PC-3 (cell line): ENCODE measurements around the gene NOXRED1. TPM values are rescaled to one million over a fixed set of nuclear protein-coding genes. Genes with fewer than 3 reads are reported as not detected.

ENCODE experiments used
- ATAC-seq: fragments of 200-7000 bp; cut with Tn5 transposase; 2 replicates; pipeline ENCODE4 v1.9.1; 2020; ENCODE audit warnings: mild to moderate bottlenecking, moderate library complexity
- BruUV-seq: library from RNA; stranded (reverse); fragments of 400-500 nt; replicated peaks from 2 replicates; lab custom pipeline; 2021; lab: Mats Ljungman, UMichigan
- CTCF ChIA-PET: fragments of 300-600 bp; sonication (Branson Sonifier 250); formaldehyde crosslinking; loops from one replicate; lab custom pipeline; 2022; ENCODE audit warnings: antibody characterized with exemption; lab: Charles Lee
- POLR2A ChIA-PET: fragments of 300-600 bp; sonication (Branson Sonifier 250); formaldehyde crosslinking; loops from one replicate; lab custom pipeline; 2022; ENCODE audit warnings: antibody characterized with exemption; ENCODE audit not compliant: unreplicated experiment; lab: Charles Lee
- DNase-seq: peaks from one replicate; pipeline ENCODE4 v3.0.0-alpha.2; 2015
- H2AFZ ChIP-seq: fragments of 300-600 bp; sonication (generic); 2 replicates; pipeline ENCODE4 v1.6.0; 2016; ENCODE audit warnings: antibody characterized with exemption, low read length
- H3F3A ChIP-seq: fragments of 300-600 bp; sonication (generic); one replicate; pipeline ENCODE4 v1.6.0; 2017; ENCODE audit warnings: antibody characterized with exemption, low read length, control low read depth, mild to moderate bottlenecking; ENCODE audit not compliant: unreplicated experiment
- H3K27ac ChIP-seq: fragments of 300-600 bp; sonication (generic); 2 replicates; pipeline ENCODE4 v1.5.1; 2016; ENCODE audit warnings: mild to moderate bottlenecking, low read length
- H3K27me3 ChIP-seq: fragments of 300-600 bp; sonication (generic); 2 replicates; pipeline ENCODE4 v1.6.1; 2016; ENCODE audit warnings: low read length, mixed read lengths
- H3K36me3 ChIP-seq: fragments of 300-600 bp; sonication (generic); 2 replicates; pipeline ENCODE4 v1.6.1; 2016; ENCODE audit warnings: low read depth, mixed run types, low read length, mixed read lengths
- H3K4me1 ChIP-seq: fragments of 300-600 bp; sonication (generic); 2 replicates; pipeline ENCODE4 v1.5.1; 2016; ENCODE audit warnings: low read length; ENCODE audit not compliant: insufficient read depth
- H3K4me2 ChIP-seq: fragments of 300-600 bp; sonication (generic); 2 replicates; pipeline ENCODE4 v1.6.0; 2016; ENCODE audit warnings: low read length
- H3K4me3 ChIP-seq: fragments of 300-600 bp; sonication (generic); 2 replicates; pipeline ENCODE4 v1.5.1; 2016; ENCODE audit warnings: mild to moderate bottlenecking, low read length, mixed read lengths
- H3K79me2 ChIP-seq: fragments of 300-600 bp; sonication (generic); 2 replicates; pipeline ENCODE4 v1.6.1; 2017; ENCODE audit warnings: low read length, mixed read lengths
- H3K9ac ChIP-seq: fragments of 300-600 bp; sonication (generic); 2 replicates; pipeline ENCODE4 v1.6.0; 2016; ENCODE audit warnings: mild to moderate bottlenecking, low read length
- H3K9me2 ChIP-seq: fragments of 300-600 bp; sonication (generic); replicated peaks from 2 replicates; pipeline ENCODE4 v1.6.1; 2016; ENCODE audit warnings: mixed run types, low read length, mixed read lengths
- H3K9me3 ChIP-seq: fragments of 300-600 bp; sonication (generic); 2 replicates; pipeline ENCODE4 v1.6.1; 2016; ENCODE audit warnings: low read length, mixed read lengths
- H4K20me1 ChIP-seq: fragments of 300-600 bp; sonication (generic); 2 replicates; pipeline ENCODE4 v1.6.1; 2016; ENCODE audit warnings: low read length, mixed read lengths
- EZH2 ChIP-seq: fragments of 300-600 bp; sonication (generic); IDR thresholded peaks from one replicate; pipeline ENCODE4 v1.6.1; 2017; ENCODE audit warnings: antibody characterized with exemption, mild to moderate bottlenecking, low read length; ENCODE audit not compliant: unreplicated experiment
- EZH2phosphoT487 ChIP-seq: fragments of 300-600 bp; sonication (generic); IDR thresholded peaks from 2 replicates; pipeline ENCODE4 v1.6.1; 2018; ENCODE audit warnings: mild to moderate bottlenecking, antibody characterized with exemption, low read length, borderline replicate concordance
- intact Hi-C: fragments of 100-400 bp; cut with micrococcal nuclease; formaldehyde crosslinking; loops from 2 replicates; pipeline ENCODE4 v1.9.0; 2023
- total RNA-seq: library from RNA; depleted of rRNA; stranded (reverse); fragments of >200 nt; gene quantifications from 2 replicates; pipeline ENCODE4 v1.2.3, GENCODE V29; 2014
- TF ChIP-seq, protein P1 (sequence below): fragments of 300-600 bp; sonication (generic); conservative IDR thresholded peaks from 2 replicates; pipeline ENCODE4 v1.5.1; 2017; ENCODE audit warnings: antibody characterized with exemption, low read depth, mild to moderate bottlenecking, low read length

Gene NOXRED1
- total RNA-seq, 1 experiment from 2014 or later = 0.33 TPM

DNA sequence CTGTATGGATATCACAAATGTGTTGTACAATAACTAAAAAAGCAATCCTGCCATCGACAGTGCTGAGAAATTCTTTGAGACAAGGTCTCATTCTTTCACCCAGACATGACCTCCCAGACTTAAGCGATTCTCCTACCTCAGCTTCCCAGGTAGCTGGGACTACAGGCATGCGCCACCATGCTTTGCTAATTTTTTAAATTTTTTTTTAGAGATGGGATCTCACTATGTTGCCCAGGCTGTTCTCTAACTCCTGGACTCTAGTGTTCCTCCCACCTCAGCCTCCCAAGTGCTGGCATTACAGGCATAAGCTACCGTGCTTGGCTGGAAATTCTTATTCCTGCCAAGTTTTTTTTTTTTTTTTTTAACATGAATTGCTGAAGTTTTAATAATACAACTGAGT, 16.5 kb upstream of the NOXRED1 start:
- Histone ChIP-seq H4K20me1 (no peaks in the 10 kb centered on the region), H3K79me2 (no peaks in the 10 kb centered on the region), H3K9ac (no peak overlapping the region), H3F3A (no peaks in the 10 kb centered on the region), H2AFZ (no peak overlapping the region), H3K9me2 (no peaks in the 10 kb centered on the region), H3K27ac (no peak overlapping the region), H3K4me1 (no peaks in the 10 kb centered on the region), H3K27me3 (no peaks in the 10 kb centered on the region), H3K9me3 (no peaks in the 10 kb centered on the region), H3K4me3 (no peak overlapping the region), H3K36me3 (peaks cover 30% of the 10 kb centered on the region), H3K4me2 (no peak overlapping the region)
- no peak for TF ChIP-seq EZH2phosphoT487
- no peak for TF ChIP-seq EZH2
- TF ChIP-seq, protein P1, sequence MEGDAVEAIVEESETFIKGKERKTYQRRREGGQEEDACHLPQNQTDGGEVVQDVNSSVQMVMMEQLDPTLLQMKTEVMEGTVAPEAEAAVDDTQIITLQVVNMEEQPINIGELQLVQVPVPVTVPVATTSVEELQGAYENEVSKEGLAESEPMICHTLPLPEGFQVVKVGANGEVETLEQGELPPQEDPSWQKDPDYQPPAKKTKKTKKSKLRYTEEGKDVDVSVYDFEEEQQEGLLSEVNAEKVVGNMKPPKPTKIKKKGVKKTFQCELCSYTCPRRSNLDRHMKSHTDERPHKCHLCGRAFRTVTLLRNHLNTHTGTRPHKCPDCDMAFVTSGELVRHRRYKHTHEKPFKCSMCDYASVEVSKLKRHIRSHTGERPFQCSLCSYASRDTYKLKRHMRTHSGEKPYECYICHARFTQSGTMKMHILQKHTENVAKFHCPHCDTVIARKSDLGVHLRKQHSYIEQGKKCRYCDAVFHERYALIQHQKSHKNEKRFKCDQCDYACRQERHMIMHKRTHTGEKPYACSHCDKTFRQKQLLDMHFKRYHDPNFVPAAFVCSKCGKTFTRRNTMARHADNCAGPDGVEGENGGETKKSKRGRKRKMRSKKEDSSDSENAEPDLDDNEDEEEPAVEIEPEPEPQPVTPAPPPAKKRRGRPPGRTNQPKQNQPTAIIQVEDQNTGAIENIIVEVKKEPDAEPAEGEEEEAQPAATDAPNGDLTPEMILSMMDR = no peak
- intact Hi-C loops = no loop called here
- ChIA-PET POLR2A (no interaction called here), CTCF (no interaction called here)
- BruUV-seq = no TSS peak
- ATAC-seq (no peak), DNase-seq (no peak)

DNA sequence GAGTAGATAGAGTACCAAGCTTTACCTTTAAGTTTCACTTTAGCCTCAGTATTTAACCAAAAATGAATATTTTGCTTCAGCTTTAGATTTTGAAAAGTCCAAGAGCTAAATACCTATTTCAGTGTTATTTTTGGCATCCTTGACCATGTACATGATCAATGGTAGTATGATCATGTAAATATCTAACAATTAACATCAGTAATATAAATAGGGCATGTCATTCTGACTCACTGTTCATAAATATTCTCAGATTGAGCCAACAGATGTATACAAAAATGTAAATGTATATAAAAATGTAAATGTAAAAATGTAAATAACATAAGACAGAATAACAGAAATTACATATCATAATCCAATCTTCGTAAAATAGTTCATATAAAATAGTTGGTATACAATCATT, 15.3 kb upstream of the NOXRED1 start:
- H3K4me3 ChIP-seq = no peak overlapping the region
- TF ChIP-seq EZH2 = no peak
- TF ChIP-seq, protein P1 = no peak
- no peak for TF ChIP-seq EZH2phosphoT487
- H2AFZ ChIP-seq = no peak overlapping the region
- H3K9me2 ChIP-seq = no peaks in the 10 kb centered on the region
- ATAC-seq = no peak
- BruUV-seq = no TSS peak
- H3K4me2 ChIP-seq = no peak overlapping the region
- no peaks in the 10 kb centered on the region for H3K9me3 ChIP-seq
- no peaks in the 10 kb centered on the region for H3K79me2 ChIP-seq
- ChIA-PET POLR2A (interaction anchor here (0.5 kb wide), 1 partner anchor 18 kb away, joined by 4 read pairs; the partner anchor contains the start of gene VIPAS39), CTCF (no interaction called here)
- DNase-seq = no peak
- no peaks in the 10 kb centered on the region for H3K27me3 ChIP-seq
- no peaks in the 10 kb centered on the region for H3K4me1 ChIP-seq
- H3K9ac ChIP-seq = no peak overlapping the region
- intact Hi-C loops = no loop called here
- H3F3A ChIP-seq = no peaks in the 10 kb centered on the region
- H3K27ac ChIP-seq = no peak overlapping the region
- H3K36me3 ChIP-seq = peaks cover 38% of the 10 kb centered on the region
- H4K20me1 ChIP-seq = no peaks in the 10 kb centered on the region

DNA sequence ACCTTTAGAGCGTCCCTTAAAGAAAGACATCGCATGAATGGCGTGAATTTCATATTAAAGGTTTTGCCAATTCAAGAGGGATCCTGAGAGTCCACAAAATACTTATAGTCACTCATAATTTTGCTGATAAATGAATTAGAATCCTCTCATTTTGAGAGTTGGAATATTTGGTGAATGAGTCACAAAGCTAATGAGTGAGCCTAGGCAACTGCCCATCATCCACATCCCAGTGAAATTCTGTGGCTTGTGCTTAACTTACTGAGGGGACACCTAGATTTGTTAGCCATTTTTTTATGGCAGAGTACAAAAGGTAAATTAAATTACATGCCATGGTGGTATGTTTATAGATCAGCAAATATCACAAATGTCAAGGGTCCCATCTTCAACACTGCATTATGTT, 12.7 kb upstream of the NOXRED1 start:
- POLR2A ChIA-PET = no interaction called here
- no TSS peak for BruUV-seq
- Histone ChIP-seq H3F3A (no peaks in the 10 kb centered on the region), H3K4me2 (no peak overlapping the region), H3K4me1 (no peaks in the 10 kb centered on the region), H3K4me3 (no peak overlapping the region), H3K9me3 (no peaks in the 10 kb centered on the region), H3K79me2 (no peaks in the 10 kb centered on the region), H3K27ac (no peak overlapping the region), H3K36me3 (peaks cover 27% of the 10 kb centered on the region; the same call in 1 of the 2 replicates), H3K9ac (no peak overlapping the region), H4K20me1 (no peaks in the 10 kb centered on the region), H2AFZ (no peak overlapping the region), H3K9me2 (no peaks in the 10 kb centered on the region), H3K27me3 (no peaks in the 10 kb centered on the region)
- peak; percentile 62; the same call in 1 of the 2 replicates for ATAC-seq
- peak; percentile 37 for DNase-seq
- intact Hi-C loops = no loop called here
- no peak for TF ChIP-seq EZH2
- TF ChIP-seq EZH2phosphoT487 = no peak
- TF ChIP-seq, protein P1 = no peak
- CTCF ChIA-PET = interaction anchor here (0.7 kb wide), 1 partner anchor 213 kb away, joined by 4 read pairs; no protein-coding TSS in a partner anchor
